Prostate gland (tissue), 2 donors: ENCODE results near the gene PNRC2. TPM values are rescaled to one million over a fixed set of nuclear protein-coding genes. Genes with fewer than 3 reads are reported as not detected.

Experiments used
- DNase-seq: peaks from one replicate; pipeline ENCODE4 v3.0.0-alpha.2; 2019; ENCODE audit warnings: low spot score
- H3K27ac ChIP-seq, 2 donors: fragments of 200-600 bp; sonication (generic); 2 replicates each; pipeline ENCODE4 v1.5.1; 2017 to 2019
- H3K27me3 ChIP-seq: fragments of 200-600 bp; sonication (generic); replicated peaks from 2 replicates; pipeline ENCODE4 v1.5.1; 2019; ENCODE audit not compliant: insufficient read depth
- H3K36me3 ChIP-seq, 2 donors: fragments of 200-600 bp; sonication (generic); 1 replicate in 1 of 2; 2 replicates in 1 of 2; pipeline versions ENCODE4 v1.5.1 to v1.8.1; 2017 to 2019
- H3K4me1 ChIP-seq: fragments of 200-600 bp; sonication (generic); replicated peaks from 2 replicates; pipeline ENCODE4 v1.5.1; 2019
- H3K4me3 ChIP-seq, 2 donors: fragments of 200-600 bp; sonication (generic); 2 replicates each; pipeline ENCODE4 v1.5.1; 2017 to 2019
- H3K9me3 ChIP-seq: fragments of 200-600 bp; sonication (generic); 2 replicates; pipeline ENCODE4 v1.5.1; 2017
- POLR2A ChIP-seq: fragments of 450-650 bp; IDR thresholded peaks from one replicate; pipeline ENCODE4 v1.6.1; 2016; ENCODE audit warnings: antibody characterized with exemption, mild to moderate bottlenecking
- POLR2AphosphoS5 ChIP-seq: sonication (generic); formaldehyde crosslinking; IDR thresholded peaks from one replicate; pipeline ENCODE4 v1.6.1; 2017; ENCODE audit warnings: antibody characterized with exemption
- WGBS: methylation state at CpG from one replicate; pipeline ENCODE4 v1.1.5; 2018; 5-methylcytosine and 5-hydroxymethylcytosine counted together
- intact Hi-C: fragments of 100-400 bp; cut with DNase I; formaldehyde crosslinking; loops from one replicate; pipeline ENCODE4 v1.14.2; 2022
- total RNA-seq, 2 donors: library from RNA; depleted of rRNA; stranded (reverse); fragments of >200 nt; gene quantifications; one replicate each; pipeline ENCODE4 v1.1.0, GENCODE V29; 2016
- TF ChIP-seq, protein P1 (sequence below), 4 experiments: fragments of 200-600 bp in 2 of 4; fragments of 450-650 bp in 2 of 4; sonication (generic) in 2 of 4; IDR thresholded peaks; 1 replicate in 3 of 4; 2 replicates in 1 of 4; pipeline ENCODE4 v1.5.1; 2016 to 2019; ENCODE audit warnings: antibody characterized with exemption in 4 of 4, mild to moderate bottlenecking in 2 of 4, moderate library complexity in 2 of 4

PNRC2 gene
- total RNA-seq, 2 donors from 2014 or later: 86.6 to 117 TPM

DNA sequence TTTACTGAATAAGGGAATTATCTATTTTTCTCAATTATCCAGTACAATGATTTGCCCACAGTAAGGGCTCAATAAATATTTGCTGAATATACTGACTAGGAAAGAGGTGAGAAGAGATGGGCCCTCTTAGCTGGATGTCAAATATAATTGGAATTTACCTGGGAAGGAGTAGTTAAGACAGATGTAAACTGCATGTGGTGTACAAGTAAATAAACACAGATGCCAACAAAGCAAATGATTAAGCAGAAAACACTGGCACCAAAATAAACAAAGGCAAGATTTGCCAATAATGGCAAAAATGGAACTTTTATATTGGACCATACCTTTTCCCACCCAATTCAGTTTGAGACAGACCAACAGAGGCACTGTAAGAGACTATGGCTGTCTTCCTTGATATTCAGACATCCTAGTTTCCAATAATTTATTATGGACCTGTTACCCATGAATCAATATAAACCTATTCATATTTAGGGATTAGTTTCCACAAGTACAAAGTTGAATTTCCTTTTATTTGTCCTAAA, 7.4 kb downstream of the PNRC2 start:
- Histone ChIP-seq H3K9me3 (no peaks in the 10 kb centered on the region), H3K27ac (no peak overlapping the region), H3K36me3 (no peaks in the 10 kb centered on the region), H3K4me3 (no peak overlapping the region), H3K27me3 (no peaks in the 10 kb centered on the region), H3K4me1 (no peaks in the 10 kb centered on the region)
- TF ChIP-seq, protein P1, sequence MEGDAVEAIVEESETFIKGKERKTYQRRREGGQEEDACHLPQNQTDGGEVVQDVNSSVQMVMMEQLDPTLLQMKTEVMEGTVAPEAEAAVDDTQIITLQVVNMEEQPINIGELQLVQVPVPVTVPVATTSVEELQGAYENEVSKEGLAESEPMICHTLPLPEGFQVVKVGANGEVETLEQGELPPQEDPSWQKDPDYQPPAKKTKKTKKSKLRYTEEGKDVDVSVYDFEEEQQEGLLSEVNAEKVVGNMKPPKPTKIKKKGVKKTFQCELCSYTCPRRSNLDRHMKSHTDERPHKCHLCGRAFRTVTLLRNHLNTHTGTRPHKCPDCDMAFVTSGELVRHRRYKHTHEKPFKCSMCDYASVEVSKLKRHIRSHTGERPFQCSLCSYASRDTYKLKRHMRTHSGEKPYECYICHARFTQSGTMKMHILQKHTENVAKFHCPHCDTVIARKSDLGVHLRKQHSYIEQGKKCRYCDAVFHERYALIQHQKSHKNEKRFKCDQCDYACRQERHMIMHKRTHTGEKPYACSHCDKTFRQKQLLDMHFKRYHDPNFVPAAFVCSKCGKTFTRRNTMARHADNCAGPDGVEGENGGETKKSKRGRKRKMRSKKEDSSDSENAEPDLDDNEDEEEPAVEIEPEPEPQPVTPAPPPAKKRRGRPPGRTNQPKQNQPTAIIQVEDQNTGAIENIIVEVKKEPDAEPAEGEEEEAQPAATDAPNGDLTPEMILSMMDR (IDR thresholded peaks at IDR 0.05): no peak
- TF ChIP-seq POLR2AphosphoS5 (no peak), POLR2A (no peak)
- DNase-seq: no peak
- intact Hi-C loops: no loop called here

DNA sequence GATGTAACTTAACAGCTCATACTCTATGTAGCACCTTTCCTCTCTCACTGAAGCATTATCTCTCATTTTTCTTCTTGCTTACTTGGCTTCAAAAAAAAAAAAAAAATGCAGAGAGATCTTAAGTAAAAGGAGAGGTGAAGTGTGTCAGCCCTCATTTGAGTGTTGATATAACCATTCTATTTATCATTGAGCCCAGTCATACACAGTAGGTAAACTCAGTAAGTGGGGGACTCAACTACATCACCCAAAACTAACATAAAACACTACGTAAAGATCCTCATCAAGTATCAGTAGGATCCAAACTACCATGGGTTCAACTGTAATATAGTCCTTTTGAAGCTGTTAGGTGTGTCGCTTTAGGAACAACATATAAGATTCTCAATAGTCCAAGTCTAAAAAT, 8.2 kb downstream of the PNRC2 start:
- H3K4me1 ChIP-seq: no peaks in the 10 kb centered on the region
- intact Hi-C loops: no loop called here
- no peak for DNase-seq
- no peak overlapping the region for H3K27ac ChIP-seq
- no peaks in the 10 kb centered on the region for H3K36me3 ChIP-seq
- TF ChIP-seq, protein P1 (IDR thresholded peaks at IDR 0.05): no peak
- no peak for TF ChIP-seq POLR2A
- TF ChIP-seq POLR2AphosphoS5: no peak
- no peaks in the 10 kb centered on the region for H3K27me3 ChIP-seq
- H3K9me3 ChIP-seq: no peaks in the 10 kb centered on the region
- H3K4me3 ChIP-seq: no peak overlapping the region
- 65% methylated on average over 2 of the region's 2 CpGs for WGBS

DNA sequence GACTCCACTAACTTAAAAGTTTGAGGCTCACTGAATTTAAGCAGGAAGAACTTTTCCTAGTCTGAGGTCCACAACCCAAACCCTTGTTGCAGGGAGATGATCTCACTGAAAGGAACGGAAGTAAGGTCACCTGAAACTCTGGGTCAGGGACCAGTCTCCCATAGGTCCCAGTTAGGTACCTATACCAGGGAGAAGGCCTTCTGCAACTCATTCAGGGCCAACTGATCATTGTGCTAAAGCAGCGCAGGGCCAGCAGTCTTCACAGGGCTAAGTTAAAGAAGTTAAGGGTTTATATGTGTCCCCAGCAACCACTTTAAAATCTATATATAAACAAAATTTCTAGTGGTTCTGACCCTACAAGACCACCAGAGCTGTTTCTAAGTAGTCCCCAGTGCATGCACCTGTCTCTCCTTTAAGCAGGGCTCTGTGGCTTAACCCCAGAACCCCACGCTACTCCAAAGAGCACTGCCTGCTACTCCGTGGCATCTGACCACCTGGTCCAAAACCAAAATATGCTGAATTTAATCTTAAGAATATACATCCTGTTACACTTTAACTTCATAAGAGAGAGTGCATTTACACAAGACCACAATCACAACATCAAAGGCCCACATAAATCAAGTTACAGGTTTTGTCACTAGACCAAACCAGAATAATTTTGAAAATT, 17.7 kb downstream of the PNRC2 start:
- H3K27ac ChIP-seq: peak overlapping the region in 1 of 2 donors; percentile 1
- no peak overlapping the region for H3K4me3 ChIP-seq

DNA sequence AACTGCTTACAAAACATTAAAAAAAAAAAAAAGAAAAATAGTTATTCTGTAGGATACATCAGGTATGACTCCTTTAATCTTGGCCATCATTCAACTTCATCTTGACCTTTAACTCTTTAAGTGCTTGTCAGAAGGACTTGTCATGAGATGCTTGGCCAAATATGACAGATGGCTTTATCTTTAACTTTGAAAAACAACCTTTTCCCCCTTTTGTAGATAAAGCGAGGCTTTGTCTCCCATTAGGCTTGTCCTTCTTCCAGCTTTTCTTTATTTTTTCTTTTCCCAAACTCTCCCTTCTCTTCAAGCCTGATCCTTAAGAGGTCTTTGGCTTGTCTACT, 18.2 kb downstream of the PNRC2 start:
- Histone ChIP-seq H3K4me3 (no peak overlapping the region), H3K9me3 (no peaks in the 10 kb centered on the region)
- intact Hi-C loops: no loop called here

More for the DNA sequence above, 17.7 kb downstream of the PNRC2 start:
- TF ChIP-seq, protein P1 (IDR thresholded peaks at IDR 0.05): no peak
- no peak for TF ChIP-seq POLR2A
- no peak for TF ChIP-seq POLR2AphosphoS5
- WGBS: 46% methylated on average over 4 of the region's 4 CpGs
- Histone ChIP-seq H3K4me1 (peaks cover 5% of the 10 kb centered on the region), H3K27me3 (no peaks in the 10 kb centered on the region), H3K9me3 (no peaks in the 10 kb centered on the region), H3K36me3 (no peaks in the 10 kb centered on the region)
- intact Hi-C loops: no loop called here
- DNase-seq: no peak

More for the DNA sequence above, 18.2 kb downstream of the PNRC2 start:
- WGBS: 61% methylated on average over 1 of the region's 1 CpG
- Histone ChIP-seq H3K4me1 (peaks cover 5% of the 10 kb centered on the region), H3K27ac (peak overlapping the region in 1 of 2 donors; percentile 28), H3K27me3 (no peaks in the 10 kb centered on the region), H3K36me3 (no peaks in the 10 kb centered on the region)
- TF ChIP-seq, protein P1 (IDR thresholded peaks at IDR 0.05): no peak
- TF ChIP-seq POLR2AphosphoS5: no peak
- TF ChIP-seq POLR2A: no peak
- no peak for DNase-seq
